Cardiac fibroblast (primary cell): ENCODE measurements around the gene SHISA4.
"Not testable (repeated sequence)": the region's sequence is repeated elsewhere in the genome, so short reads cannot be mapped to it uniquely, and the experiment has no call there.

Experiments used
- DNase-seq, 2 donors: peaks; one replicate each; pipeline versions ENCODE4 v3.0.0 to v3.0.0-alpha.2; 2010; ENCODE audit warnings: low read depth in 2 of 2
- H3K4me3 ChIP-seq, 2 donors: replicated peaks in 1 of 2; 1 replicate in 1 of 2; 2 replicates in 1 of 2; pipeline ENCODE4 v1.5.1; 2011; ENCODE audit warnings: low read depth in 2 of 2, low read length in 2 of 2, mild to moderate bottlenecking in 2 of 2, moderate library complexity in 1 of 2
- TF ChIP-seq, protein P1 (sequence below): IDR thresholded peaks from one replicate; pipeline ENCODE4 v1.5.1; 2011; ENCODE audit warnings: low read depth, mild to moderate bottlenecking, low read length, inconsistent platforms

The SHISA4 gene

GRCh38 chr1:201888282-201889089 is at the start of gene SHISA4:
Gene SHISA4, plus strand, starts transcription at chr1:201888898. Its CDS starts 97 bp downstream, at chr1:201888995.
- peak; percentile 42 to 73 for DNase-seq
- H3K4me3 ChIP-seq: peak within 1 kb of the TSS; percentile 71 to 76
- TF ChIP-seq, protein P1, sequence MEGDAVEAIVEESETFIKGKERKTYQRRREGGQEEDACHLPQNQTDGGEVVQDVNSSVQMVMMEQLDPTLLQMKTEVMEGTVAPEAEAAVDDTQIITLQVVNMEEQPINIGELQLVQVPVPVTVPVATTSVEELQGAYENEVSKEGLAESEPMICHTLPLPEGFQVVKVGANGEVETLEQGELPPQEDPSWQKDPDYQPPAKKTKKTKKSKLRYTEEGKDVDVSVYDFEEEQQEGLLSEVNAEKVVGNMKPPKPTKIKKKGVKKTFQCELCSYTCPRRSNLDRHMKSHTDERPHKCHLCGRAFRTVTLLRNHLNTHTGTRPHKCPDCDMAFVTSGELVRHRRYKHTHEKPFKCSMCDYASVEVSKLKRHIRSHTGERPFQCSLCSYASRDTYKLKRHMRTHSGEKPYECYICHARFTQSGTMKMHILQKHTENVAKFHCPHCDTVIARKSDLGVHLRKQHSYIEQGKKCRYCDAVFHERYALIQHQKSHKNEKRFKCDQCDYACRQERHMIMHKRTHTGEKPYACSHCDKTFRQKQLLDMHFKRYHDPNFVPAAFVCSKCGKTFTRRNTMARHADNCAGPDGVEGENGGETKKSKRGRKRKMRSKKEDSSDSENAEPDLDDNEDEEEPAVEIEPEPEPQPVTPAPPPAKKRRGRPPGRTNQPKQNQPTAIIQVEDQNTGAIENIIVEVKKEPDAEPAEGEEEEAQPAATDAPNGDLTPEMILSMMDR: no peak

DNA sequence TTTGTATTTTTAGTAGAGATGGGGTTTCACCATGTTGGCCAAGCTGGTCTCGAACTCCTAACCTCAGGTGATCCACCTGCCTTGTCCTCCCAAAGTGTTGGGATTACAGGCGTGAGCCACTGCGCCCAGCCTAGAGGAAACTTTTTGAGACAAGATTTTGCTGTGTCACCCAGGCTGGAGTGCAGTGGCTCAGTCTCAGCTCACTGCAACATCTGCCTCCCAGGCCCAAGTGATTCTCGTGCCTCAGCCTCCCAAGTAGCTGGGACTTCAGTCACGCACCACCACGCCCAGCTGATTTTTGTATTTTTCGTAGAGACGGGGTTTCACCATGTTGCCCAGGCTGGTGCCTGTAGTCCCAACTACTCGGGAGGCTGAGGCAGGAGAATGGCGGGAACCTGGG is 49.6 kb upstream of the SHISA4 start:
- H3K4me3 ChIP-seq, DNase-seq: not testable (repeated sequence)

GRCh38 chr1:201840055-201840454 is 48.6 kb upstream of the SHISA4 start:
- H3K4me3 ChIP-seq: no peak overlapping the region
- DNase-seq: no peak
- TF ChIP-seq, protein P1: no peak

DNA sequence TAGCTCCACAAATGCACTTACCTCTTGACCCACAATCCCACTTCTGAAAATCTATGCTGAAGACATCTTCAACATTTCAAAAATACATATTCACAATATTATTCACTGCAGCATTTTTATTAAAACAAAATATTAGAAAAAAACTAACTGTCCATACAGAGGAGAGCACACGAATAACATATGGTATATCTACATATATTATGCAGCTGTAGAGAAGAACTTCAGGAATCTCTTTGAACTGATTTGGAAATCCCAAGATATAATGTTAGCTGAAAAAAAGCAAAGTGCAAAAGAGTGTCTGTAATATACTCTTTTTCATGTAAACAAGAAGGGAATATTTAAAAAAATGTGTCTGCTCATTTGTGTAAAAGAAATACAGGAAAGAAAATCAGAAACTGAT is 48.2 kb upstream of the SHISA4 start:
- no peak for DNase-seq
- TF ChIP-seq, protein P1: no peak

GRCh38 chr1:201841265-201841912 is 47.3 kb upstream of the SHISA4 start:
- H3K4me3 ChIP-seq: no peak overlapping the region
- TF ChIP-seq, protein P1: no peak
- DNase-seq: no peak

More for the DNA sequence above, 48.2 kb upstream of the SHISA4 start:
- H3K4me3 ChIP-seq: no peak overlapping the region

DNA sequence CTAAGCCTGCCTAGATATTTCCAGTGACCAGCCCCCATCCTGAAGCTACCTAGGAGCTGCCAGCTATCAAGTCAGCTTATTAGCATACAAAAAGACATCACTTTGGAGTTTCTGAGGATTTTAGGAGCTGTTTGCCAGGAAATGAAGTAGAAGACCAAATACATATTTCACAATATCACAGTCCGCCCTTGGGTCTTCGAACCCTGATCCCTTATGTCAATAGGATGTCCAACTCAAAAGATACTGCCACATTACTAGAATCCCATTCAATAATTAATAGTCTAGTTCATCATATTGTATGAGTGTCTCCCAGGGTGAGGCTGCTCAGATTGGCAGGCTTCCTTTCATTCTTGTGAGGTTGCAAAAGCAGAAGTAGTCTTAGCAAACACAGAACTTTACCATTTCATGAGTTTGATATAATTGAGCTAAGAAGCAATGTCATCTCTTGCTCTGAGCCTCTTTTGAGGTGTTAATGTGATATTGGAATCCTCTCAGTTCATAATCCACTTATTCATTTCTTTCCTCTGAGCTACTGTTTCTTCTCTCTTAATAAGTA is 46.1 kb upstream of the SHISA4 start:
- no peak for DNase-seq
- TF ChIP-seq, protein P1: no peak
- H3K4me3 ChIP-seq: no peak overlapping the region
